ENCODE measurements around the gene CEP55.
A peak's percentile ranks its signal among the peaks of the same experiment; 100 is the strongest.

The CEP55 gene

DNA sequence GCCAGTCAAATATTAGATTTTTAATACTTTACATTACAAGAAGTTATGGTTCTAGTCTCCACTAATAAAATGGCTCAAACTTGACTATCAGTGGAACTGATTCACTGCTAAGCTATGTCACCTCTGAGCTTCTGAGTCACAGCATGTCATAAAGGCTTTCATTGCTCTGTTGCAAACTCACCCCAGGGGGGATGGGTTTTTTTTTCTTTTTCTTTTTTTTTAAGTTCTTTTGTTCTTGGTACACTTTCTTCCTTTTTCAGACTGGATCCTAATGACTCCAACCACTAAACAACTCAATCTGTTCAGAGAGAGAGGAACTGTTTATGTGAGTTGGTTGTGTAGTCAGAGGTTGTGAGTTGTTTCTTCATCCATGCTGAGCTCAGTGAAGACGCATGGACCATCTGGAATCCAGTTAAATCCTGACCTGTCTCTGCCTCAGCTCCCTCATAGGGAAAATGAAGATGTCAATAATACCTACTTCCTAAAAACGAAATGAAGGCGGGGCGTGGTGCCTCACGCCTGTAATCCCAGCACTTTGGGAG lies 25.2 kb upstream of the CEP55 start:
- DNase-seq = no peak

DNA sequence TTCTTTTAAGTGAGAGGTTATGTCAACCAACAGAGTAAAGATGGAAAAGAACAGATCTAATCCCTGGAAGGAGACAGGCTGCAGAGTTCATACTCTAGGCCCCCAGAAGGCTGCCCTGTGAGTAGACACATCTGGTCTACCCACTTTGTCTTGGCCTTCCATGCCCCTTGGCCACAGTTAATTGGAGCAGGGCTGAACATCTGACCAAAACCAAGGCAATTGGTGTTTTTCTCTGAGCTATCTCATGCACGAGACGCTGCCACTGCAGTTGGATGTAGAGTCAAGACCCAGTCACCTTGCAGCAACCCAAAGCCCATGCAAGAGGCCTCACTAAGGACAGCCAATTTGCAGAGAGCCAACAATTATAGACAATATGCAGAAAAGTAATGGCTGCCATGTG lies 23.3 kb upstream of the CEP55 start:
- DNase-seq = no peak

DNA sequence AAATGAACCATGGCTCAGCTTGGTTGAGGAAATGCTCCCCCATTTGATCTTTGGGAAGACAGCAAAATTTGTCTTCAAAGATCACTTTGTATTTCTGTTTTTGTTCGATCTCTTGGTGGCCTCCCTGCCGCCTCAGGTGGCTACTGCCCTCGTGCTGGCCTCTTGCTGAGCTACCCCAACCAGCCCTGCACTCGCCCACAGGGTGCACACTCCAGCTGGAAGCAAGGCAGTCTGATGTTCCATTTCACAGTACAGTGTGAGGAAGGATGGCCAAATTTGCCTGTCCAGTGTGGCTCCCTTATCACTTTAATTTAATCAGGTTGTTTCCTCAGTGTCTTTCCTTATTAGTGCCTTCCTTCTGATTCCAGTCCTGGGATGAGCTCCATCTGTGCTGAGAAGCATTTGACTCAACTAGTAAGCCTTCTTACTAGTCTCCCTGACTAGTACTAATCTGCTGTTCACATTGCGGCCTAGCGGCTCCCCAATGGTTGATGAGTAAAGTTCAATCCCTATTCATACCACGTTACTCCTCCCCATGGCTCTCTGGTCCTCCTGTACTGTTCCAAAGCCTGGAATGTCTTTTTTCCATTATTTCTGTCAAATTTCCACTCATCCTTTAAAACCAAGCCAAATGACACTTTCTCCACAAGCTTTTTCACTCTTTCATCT lies 22.5 kb upstream of the CEP55 start:
- no peak for DNase-seq

DNA sequence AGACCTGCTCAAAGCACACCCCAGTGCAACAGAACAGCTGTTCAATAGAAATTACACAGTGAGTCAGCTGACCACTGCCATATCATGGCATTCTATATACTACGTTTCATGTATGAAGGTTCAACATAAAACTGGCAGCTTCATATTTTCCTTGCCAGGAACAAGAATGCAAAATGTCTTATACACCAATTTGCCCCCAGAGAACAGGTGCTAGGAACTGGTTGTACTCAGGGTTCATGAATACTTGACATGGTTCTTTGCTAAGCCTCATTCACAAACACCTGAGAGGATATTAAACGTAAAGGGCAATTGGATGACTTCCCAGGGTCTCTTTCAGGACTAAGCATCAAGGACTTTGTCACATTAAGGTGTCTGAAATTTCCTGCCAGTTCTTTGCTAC lies 21.2 kb upstream of the CEP55 start:
- no peak for DNase-seq

DNA sequence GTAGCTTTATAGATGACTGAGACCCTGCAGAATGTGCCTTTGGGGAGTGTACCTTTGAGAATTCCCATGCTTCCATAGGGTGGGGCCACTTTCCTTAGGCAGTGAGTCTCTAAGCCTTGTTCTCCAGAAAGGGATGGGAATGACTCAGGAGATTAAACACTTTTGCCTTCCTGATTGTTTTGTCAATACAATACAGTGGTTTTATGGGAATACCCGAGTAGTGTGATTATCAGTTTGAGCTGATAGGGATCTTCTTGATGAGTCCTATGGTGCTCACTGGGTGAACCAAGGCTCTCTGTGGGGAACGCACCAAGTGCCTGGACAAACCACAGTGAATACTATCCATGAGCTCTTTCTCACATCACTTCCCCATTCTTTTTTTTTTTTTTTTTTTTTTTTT lies 20.5 kb upstream of the CEP55 start:
- peak; percentile 20 for DNase-seq

DNA sequence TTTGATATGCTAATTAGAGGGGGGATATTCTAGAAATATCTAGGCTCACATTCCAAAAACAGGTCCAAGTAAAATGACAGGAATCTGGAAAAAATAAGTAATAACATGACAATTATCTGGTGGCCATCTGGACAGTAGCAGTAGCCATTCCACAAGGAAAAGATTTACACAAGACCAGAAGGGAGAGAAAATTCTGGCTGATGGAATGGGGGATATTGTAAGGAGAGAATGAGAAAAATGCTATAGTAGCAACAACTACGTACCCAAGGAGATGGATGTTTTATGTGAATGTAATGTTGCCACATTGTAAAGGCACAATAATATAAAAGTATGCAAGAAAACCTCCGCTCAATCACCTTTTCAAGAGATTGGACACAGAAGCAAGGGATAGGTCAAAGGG lies 19.7 kb upstream of the CEP55 start:
- DNase-seq = no peak

DNA sequence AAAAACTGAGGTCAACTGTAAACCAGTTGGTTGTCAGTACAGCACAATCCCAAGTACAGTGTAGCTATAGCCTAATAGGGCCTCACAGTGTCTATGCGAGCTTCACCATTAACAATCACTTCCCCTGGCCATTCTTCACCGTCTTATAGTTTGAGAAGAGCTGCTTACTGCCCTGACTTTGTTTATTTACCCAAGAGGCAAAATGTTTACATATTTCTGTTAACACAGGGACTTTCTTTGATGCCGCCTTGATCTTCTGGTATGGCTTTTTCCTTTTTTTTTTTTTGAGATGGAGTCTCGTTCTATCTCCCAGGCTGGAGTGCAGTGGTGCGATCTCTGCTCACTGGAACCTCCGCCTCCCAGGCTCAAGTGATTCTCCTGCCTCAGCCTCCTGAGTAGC lies 17.5 kb upstream of the CEP55 start:
- DNase-seq = no peak

- DNase-seq = no peak
These were observed 14.7 kb upstream of the CEP55 start for GRCh38 chr10:93481637-93482144.

DNA sequence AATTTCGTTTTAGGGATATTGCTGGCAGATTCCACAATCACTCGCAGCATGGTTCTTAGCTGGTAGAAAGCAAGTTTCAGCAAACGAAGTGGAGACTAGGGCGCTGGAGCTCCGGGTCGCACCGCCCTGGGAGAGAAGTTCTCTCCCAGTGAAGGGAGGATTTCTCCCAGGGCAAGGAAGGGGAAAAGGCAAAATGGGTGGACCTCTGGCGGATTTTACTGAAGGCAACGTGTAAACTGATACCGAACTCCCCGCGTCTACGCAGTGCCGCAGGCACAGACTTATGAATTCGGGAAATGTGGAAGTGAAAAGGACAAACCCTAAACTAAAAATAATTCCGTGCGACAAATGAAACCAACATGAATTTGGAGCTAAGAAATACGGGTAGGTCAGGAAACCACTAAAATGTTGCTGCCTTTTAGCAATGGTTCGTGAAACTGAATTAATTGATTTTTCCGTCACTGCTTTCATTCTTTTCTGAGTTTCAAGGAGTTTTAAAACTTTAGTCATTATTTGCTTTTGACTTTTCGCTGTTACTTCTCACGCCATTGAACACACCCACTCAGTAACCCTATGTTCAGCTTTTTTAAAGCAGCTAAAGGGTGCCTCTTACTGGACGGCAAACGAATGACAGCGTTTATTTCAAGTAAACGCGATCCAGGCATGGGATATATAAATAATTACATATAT lies 14.1 kb upstream of the CEP55 start, which contains the start of gene MYOF:
Gene MYOF (minus strand): TSS at position 190 of the 690 bp plus-strand sequence. CDS start 140 bp downstream, at position 50.
- peak; percentile 31 for DNase-seq

DNA sequence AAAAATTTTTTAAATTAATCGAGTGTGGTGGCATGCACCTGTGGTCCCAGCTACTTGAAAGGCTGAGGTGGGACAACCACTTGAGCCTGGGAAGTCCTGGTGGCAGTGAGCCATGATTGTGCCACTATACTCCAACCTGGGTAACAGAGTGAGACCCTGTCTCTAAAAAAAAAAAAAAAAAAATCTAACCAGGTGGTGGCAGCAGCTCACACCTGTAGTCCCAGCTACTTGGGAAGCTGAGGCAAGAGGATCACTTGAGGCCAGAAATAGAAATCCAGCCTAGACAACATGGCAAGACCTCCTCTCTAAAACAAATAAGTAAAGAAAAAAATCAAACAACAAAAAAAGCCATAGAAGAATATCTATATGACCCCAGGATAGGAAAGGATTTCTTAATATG lies 10.7 kb upstream of the CEP55 start:
- no peak for DNase-seq

DNA sequence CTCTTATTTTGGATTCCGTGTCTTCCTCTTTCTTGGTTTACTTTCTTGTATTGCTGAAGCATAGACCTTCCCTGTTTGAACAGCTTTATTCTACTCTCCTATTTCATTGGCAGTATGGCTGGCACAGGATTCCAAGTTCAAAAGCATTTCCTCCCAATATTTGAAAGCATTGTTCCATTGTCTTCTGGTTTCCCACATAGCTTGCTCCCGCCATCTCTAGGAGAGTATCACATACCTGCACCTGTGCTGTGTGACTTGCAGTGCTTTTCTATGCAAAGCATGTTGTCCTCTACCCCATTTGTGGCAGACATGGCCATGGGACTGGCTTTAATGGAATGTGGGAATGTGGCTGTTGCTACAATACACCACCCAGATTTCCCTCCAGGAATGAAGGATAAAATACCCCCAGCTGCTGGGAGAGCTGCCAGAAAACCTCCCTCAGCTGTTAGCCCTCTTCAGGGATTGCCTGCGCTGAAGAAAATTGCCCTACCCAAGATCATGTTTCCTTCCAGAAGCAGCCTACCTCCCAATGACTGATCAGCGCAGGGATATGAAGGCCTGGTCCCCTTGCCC lies 7.4 kb upstream of the CEP55 start:
- DNase-seq = no peak

- DNase-seq = no peak
These were observed 4.8 kb upstream of the CEP55 start for GRCh38 chr10:93491602-93492121.

DNA sequence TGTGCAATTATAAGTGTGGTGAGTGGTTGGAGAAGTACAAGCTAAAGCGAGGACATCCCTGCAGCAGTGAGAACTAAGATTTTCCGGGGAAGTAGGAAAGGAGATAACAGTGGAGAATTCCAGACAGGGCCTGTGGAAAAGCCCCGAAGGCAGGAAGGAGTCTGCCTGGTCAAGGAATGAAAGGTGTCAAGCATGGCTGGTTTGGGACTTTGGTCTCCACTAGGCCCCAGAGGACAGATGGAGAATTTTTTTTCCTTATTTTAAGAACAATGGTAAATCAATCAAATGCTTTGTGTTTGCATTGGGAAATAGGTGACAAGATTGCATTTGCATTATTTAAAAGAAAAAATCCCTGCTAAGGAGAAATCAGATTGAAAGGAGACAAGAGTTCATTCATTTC lies 3.2 kb upstream of the CEP55 start:
- DNase-seq = no peak

DNA sequence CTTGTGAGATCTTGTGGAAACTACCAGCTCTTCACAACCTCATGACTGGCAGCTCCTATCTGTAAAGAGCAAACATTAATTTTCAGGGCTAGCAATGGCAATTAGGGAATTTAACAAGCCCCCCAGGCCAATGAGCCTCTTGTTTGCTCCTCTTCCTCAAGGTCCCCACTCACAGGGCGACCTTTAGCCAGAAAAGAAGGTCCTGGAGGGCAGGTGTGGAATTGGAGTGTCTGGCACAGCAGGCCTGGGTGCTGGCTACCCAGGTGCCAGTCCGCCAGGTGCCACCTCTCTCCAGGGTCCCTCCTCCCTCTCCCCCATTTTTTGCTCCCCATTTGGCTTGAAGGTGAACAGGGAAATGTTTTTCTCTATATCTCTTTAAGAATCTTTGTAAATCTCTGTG lies 1.9 kb upstream of the CEP55 start:
- no peak for DNase-seq

- DNase-seq = peak; percentile 6
These were observed 624 bp upstream of the CEP55 start for GRCh38 chr10:93495654-93496321.

GRCh38 chr10:93498166-93498565 lies 1.8 kb downstream of the CEP55 start:
- no peak for DNase-seq

- no peak for DNase-seq
These were observed 5.2 kb downstream of the CEP55 start for GRCh38 chr10:93501650-93502049.

DNA sequence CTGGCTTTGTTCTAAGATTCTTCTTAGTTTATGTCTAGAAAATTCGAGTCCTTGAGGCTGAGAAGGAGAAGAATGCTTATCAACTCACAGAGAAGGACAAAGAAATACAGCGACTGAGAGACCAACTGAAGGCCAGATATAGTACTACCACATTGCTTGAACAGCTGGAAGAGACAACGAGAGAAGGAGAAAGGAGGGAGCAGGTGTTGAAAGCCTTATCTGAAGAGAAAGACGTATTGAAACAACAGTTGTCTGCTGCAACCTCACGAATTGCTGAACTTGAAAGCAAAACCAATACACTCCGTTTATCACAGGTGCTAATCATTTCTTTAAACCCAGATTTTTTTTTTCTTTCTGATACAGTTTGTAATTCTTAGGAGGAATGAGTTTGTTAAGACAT lies 6.7 kb downstream of the CEP55 start:
- DNase-seq = no peak

DNA sequence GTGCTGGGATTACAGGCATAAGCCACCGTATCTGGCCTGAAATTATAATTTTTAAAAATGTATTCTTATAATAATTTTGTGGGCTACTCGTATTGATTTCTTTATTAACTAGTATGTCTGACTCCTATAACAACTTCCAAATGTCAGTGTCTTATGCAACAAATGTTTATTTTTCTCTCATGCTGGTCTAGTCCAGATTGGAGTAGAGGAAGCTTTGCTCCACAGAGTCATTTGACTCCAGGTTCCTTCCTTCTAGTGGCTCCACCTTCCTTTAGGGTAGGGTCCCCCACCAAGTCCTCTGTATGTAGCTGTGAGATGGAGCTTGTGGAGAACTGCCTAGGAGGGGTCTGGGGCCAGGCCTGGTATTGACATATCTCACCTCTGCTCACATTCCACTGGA lies 8.7 kb downstream of the CEP55 start:
- DNase-seq = no peak

- no peak for DNase-seq
These were observed 13.4 kb downstream of the CEP55 start for GRCh38 chr10:93509816-93510215.

DNA sequence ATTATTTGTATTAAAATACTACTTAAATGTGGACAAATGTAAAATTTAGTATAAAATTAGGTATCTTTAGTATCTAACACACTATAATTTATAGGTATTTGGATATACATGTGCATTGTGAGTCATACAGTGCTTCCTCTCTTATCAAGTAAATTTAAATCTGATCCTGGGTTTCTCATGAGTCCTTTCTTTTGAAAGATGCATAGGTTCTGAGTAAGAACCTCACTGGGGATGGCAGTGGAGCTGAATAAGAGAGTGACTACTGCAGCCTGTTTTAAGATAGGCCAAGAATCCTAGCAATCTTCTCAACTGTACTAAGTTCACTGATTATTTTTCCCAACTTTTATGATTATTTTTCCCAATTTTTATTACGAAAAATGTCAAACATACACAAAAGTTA lies 16.2 kb downstream of the CEP55 start:
- no peak for DNase-seq

- no peak for DNase-seq
These were observed 16.7 kb downstream of the CEP55 start for GRCh38 chr10:93513091-93513490.

DNA sequence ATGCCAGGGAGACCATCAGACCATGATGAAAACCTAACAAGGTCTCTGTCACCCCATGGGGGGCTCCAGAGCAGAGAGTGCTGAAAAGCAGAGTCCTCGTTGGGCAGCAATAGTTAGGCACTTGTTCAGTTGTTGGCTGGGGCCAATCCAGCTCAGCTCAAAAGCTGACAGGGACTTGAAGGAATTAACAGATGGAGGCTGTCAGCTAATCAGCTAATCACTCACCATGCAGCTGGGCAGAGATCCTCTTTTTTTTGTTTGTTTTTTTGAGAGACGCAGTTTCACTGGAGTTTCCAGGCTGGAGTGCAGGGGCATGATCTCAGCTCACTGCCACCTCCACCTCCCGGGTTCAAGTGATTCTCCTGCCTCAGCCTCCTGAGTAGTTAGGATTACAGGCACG lies 18.1 kb downstream of the CEP55 start:
- no peak for DNase-seq

Data from NCI-H2029 (cell line).